Measurements from ENCODE around the gene OTOF.
A peak's percentile ranks its signal among the peaks of the same experiment; 100 is the strongest.
"Not testable (repeated sequence)": the region's sequence is repeated elsewhere in the genome, so short reads cannot be mapped to it uniquely, and the experiment has no call there.

OTOF gene

GRCh38 chr2:26479789-26480565 is 2.1 kb upstream of the OTOF start:
- no peak for DNase-seq (ENCODE audit: low spot score)

GRCh38 chr2:26479131-26479788 is 1.3 kb upstream of the OTOF start:
- no peak for DNase-seq (ENCODE audit: low spot score)

GRCh38 chr2:26478366-26478765 is 442 bp upstream of the OTOF start:
- no peak for DNase-seq (ENCODE audit: low spot score)

GRCh38 chr2:26477126-26477910 is 606 bp downstream of the OTOF start:
- no peak for DNase-seq (ENCODE audit: low spot score)

- no peak for DNase-seq (ENCODE audit: low spot score)
Measured at GRCh38 chr2:26475832-26476501, 2.0 kb downstream of the OTOF start.

GRCh38 chr2:26475037-26475436 is 2.9 kb downstream of the OTOF start:
- DNase-seq (ENCODE audit: low spot score): no peak

- DNase-seq (ENCODE audit: low spot score): no peak
Measured at GRCh38 chr2:26474261-26474785, 3.6 kb downstream of the OTOF start.

- no peak for DNase-seq (ENCODE audit: low spot score)
Measured at GRCh38 chr2:26473796-26474195, 4.1 kb downstream of the OTOF start.

GRCh38 chr2:26472821-26473655 is 4.9 kb downstream of the OTOF start:
- DNase-seq (ENCODE audit: low spot score): no peak

GRCh38 chr2:26471766-26472706 is 5.9 kb downstream of the OTOF start:
- DNase-seq (ENCODE audit: low spot score): no peak

GRCh38 chr2:26471289-26471688 is 6.6 kb downstream of the OTOF start:
- DNase-seq (ENCODE audit: low spot score): peak; percentile 68

GRCh38 chr2:26470601-26471260 is 7.2 kb downstream of the OTOF start:
- no peak for DNase-seq (ENCODE audit: low spot score)

GRCh38 chr2:26469955-26470354 is 8.0 kb downstream of the OTOF start:
- no peak for DNase-seq (ENCODE audit: low spot score)

- DNase-seq (ENCODE audit: low spot score): peak; percentile 77
Measured at GRCh38 chr2:26469092-26469710, 8.7 kb downstream of the OTOF start.

GRCh38 chr2:26468544-26468943 is 9.4 kb downstream of the OTOF start:
- not testable (repeated sequence) for DNase-seq (ENCODE audit: low spot score)

- no peak for DNase-seq (ENCODE audit: low spot score)
Measured at GRCh38 chr2:26466662-26467310, 11.1 kb downstream of the OTOF start.

GRCh38 chr2:26465981-26466471 is 11.9 kb downstream of the OTOF start:
- DNase-seq (ENCODE audit: low spot score): no peak

- DNase-seq (ENCODE audit: low spot score): no peak
Measured at GRCh38 chr2:26465266-26465925, 12.5 kb downstream of the OTOF start.

All from D341Med (cell line).